CD14-positive monocyte (primary cell): ENCODE results near the gene HINFP. TPM values are rescaled to one million over a fixed set of nuclear protein-coding genes. Genes with fewer than 3 reads are reported as not detected.

ENCODE experiments used
- DNase-seq, 3 donors: peaks; one replicate each; pipeline ENCODE4 v3.0.0-alpha.2; 2011 to 2022
- H2AFZ ChIP-seq: 2 replicates; pipeline ENCODE4 v1.6.0; 2012; ENCODE audit warnings: mild to moderate bottlenecking, low read depth, low read length, inconsistent platforms; ENCODE audit not compliant: insufficient read depth, poor library complexity, severe bottlenecking
- H3K27ac ChIP-seq, 2 donors: 1 replicate in 1 of 2; 2 replicates in 1 of 2; pipeline ENCODE4 v1.5.1; 2012 to 2013; ENCODE audit warnings: low read length in 2 of 2, control low read depth in 1 of 2, inconsistent platforms in 1 of 2, low read depth in 1 of 2, mild to moderate bottlenecking in 1 of 2
- H3K27me3 ChIP-seq, 2 donors: one replicate each; pipeline versions ENCODE4 v1.6.0 to v1.6.1; 2011 to 2013; ENCODE audit warnings: low read length in 2 of 2; ENCODE audit not compliant: control insufficient read depth in 2 of 2, insufficient read depth in 2 of 2
- H3K36me3 ChIP-seq, 2 donors: replicated peaks in 1 of 2; 1 replicate in 1 of 2; 2 replicates in 1 of 2; pipeline versions ENCODE4 v1.5.1 to v1.6.1; 2012 to 2013; ENCODE audit warnings: low read length in 2 of 2, control low read depth in 1 of 2, inconsistent platforms in 1 of 2, mild to moderate bottlenecking in 1 of 2; ENCODE audit not compliant: insufficient read depth in 2 of 2, control insufficient read depth in 1 of 2
- H3K4me1 ChIP-seq, 2 donors: 1 replicate in 1 of 2; 2 replicates in 1 of 2; pipeline versions ENCODE4 v1.5.1 to v1.6.1; 2012 to 2013; ENCODE audit warnings: low read length in 2 of 2, control low read depth in 1 of 2, inconsistent platforms in 1 of 2, mild to moderate bottlenecking in 1 of 2, moderate library complexity in 1 of 2; ENCODE audit not compliant: insufficient read depth in 2 of 2, control insufficient read depth in 1 of 2
- H3K4me2 ChIP-seq: replicated peaks from 2 replicates; pipeline ENCODE3; 2012; ENCODE audit warnings: low read length, moderate library complexity, mild to moderate bottlenecking; ENCODE audit not compliant: poor library complexity, severe bottlenecking; ENCODE audit errors: extremely low read depth
- H3K4me3 ChIP-seq, 3 experiments: fragments of 200-600 bp in 1 of 3; sonication (generic) in 1 of 3; replicated peaks in 1 of 3; 1 replicate in 2 of 3; 2 replicates in 1 of 3; pipeline ENCODE4 v1.5.1; 2011 to 2013; ENCODE audit warnings: low read length in 3 of 3, mild to moderate bottlenecking in 3 of 3, control low read depth in 2 of 3, low read depth in 2 of 3, inconsistent platforms in 1 of 3, moderate library complexity in 1 of 3
- H3K79me2 ChIP-seq: 2 replicates; pipeline ENCODE4 v1.6.0; 2012; ENCODE audit warnings: mild to moderate bottlenecking, control low read depth, inconsistent platforms, low read length, moderate library complexity; ENCODE audit not compliant: insufficient read depth
- H3K9ac ChIP-seq: 2 replicates; pipeline ENCODE4 v1.6.0; 2017; ENCODE audit warnings: low read length, mild to moderate bottlenecking; ENCODE audit not compliant: insufficient read depth, poor library complexity, severe bottlenecking
- H3K9me3 ChIP-seq, 2 donors: replicated peaks in 1 of 2; 1 replicate in 1 of 2; 2 replicates in 1 of 2; pipeline versions ENCODE4 v1.5.1 to v1.6.1; 2012 to 2013; ENCODE audit warnings: low read length in 2 of 2, control low read depth in 1 of 2; ENCODE audit not compliant: control insufficient read depth in 1 of 2, insufficient read depth in 1 of 2
- H4K20me1 ChIP-seq: 2 replicates; pipeline ENCODE4 v1.6.0; 2012; ENCODE audit warnings: mild to moderate bottlenecking, low read length, control low read depth, moderate library complexity; ENCODE audit not compliant: insufficient read depth
- H3K27ac Mint-ChIP-seq, 7 donors: one replicate each; pipeline ENCODE4 v1.8.0; 2020; ENCODE audit warnings: mild to moderate bottlenecking in 7 of 7, mixed read lengths in 7 of 7, moderate library complexity in 6 of 7, inconsistent platforms in 2 of 7
- H3K27me3 Mint-ChIP-seq, 3 donors: one replicate each; pipeline ENCODE4 v1.8.0; 2021 to 2022; ENCODE audit warnings: low read depth in 3 of 3, mild to moderate bottlenecking in 3 of 3, mixed read lengths in 3 of 3, moderate library complexity in 3 of 3, inconsistent platforms in 1 of 3
- H3K36me3 Mint-ChIP-seq, 2 donors: one replicate each; pipeline ENCODE4 v1.8.0; 2020; ENCODE audit warnings: mixed read lengths in 2 of 2, inconsistent platforms in 1 of 2, mild to moderate bottlenecking in 1 of 2
- H3K4me1 Mint-ChIP-seq: one replicate; pipeline ENCODE4 v1.8.0; 2020; ENCODE audit warnings: mild to moderate bottlenecking, mixed read lengths
- H3K4me3 Mint-ChIP-seq, 2 donors: one replicate each; pipeline ENCODE4 v1.8.0; 2020; ENCODE audit warnings: mild to moderate bottlenecking in 2 of 2, mixed read lengths in 2 of 2, moderate library complexity in 1 of 2
- H3K9me3 Mint-ChIP-seq, 7 donors: one replicate each; pipeline ENCODE4 v1.8.0; 2020 to 2022; ENCODE audit warnings: mixed read lengths in 7 of 7, mild to moderate bottlenecking in 6 of 7, moderate library complexity in 6 of 7, inconsistent platforms in 2 of 7
- WGBS: methylation state at CpG from one replicate; pipeline ENCODE4 v1.1.5; 2013; ENCODE audit warnings: missing lambda C conversion rate; ENCODE audit not compliant: insufficient coverage; 5-methylcytosine and 5-hydroxymethylcytosine counted together
- intact Hi-C, 2 donors: fragments of 100-400 bp; cut with micrococcal nuclease; formaldehyde crosslinking; loops; one replicate each; pipeline versions ENCODE4 v1.15.0 to v1.15.1; 2023
- polyA plus RNA-seq, 3 donors: library from polyadenylated mRNA; depleted of rRNA in 1 of 3; unstranded in 2 of 3; stranded (reverse) in 1 of 3; fragments of 300-500 nt in 2 of 3; fragments of >200 nt in 1 of 3; fragmentation: Illumina TruSeq in 2 of 3; gene quantifications; 1 replicate in 2 of 3; 2 replicates in 1 of 3; pipeline ENCODE4 v1.2.3, GENCODE V29; 2012 to 2021
- TF ChIP-seq, protein P1 (sequence below): fragments of 200-600 bp; IDR thresholded peaks from one replicate; pipeline ENCODE4 v1.8.0; 2022; ENCODE audit warnings: antibody characterized with exemption, mild to moderate bottlenecking

Gene HINFP
- polyA plus RNA-seq, 3 donors = 8.0 to 43.0 (median 8.6) TPM

DNA sequence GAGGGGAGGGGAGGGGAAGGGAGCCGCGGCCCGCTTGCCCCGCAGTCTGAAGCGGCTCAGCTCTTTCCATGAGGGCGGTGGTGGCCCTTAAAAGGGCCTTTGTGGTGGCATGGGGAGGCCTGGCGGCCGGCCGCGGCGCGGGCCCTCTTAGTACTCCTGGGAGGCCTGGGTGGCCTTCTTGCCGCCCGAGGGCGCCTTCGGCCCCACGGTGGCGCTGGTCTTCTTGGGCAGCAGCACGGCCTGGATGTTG is 26.6 kb upstream of the HINFP start:
- TF ChIP-seq, protein P1, sequence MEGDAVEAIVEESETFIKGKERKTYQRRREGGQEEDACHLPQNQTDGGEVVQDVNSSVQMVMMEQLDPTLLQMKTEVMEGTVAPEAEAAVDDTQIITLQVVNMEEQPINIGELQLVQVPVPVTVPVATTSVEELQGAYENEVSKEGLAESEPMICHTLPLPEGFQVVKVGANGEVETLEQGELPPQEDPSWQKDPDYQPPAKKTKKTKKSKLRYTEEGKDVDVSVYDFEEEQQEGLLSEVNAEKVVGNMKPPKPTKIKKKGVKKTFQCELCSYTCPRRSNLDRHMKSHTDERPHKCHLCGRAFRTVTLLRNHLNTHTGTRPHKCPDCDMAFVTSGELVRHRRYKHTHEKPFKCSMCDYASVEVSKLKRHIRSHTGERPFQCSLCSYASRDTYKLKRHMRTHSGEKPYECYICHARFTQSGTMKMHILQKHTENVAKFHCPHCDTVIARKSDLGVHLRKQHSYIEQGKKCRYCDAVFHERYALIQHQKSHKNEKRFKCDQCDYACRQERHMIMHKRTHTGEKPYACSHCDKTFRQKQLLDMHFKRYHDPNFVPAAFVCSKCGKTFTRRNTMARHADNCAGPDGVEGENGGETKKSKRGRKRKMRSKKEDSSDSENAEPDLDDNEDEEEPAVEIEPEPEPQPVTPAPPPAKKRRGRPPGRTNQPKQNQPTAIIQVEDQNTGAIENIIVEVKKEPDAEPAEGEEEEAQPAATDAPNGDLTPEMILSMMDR = peak; percentile 74
- H3K27me3 ChIP-seq = no peaks in the 10 kb centered on the region
- DNase-seq = peak; percentile 80 to 86 (median 84)
- H2AFZ ChIP-seq = peak overlapping the region; percentile 82
- intact Hi-C loops = loop anchor here (2.0 to 10.0 kb wide), 2 partner anchors 38 to 100 kb away; partner anchors contain the start of gene HYOU1 (in 1 of the 2)
- peaks cover 38 to 49% of the 10 kb centered on the region in 2 donors for H3K4me1 ChIP-seq
- Mint-ChIP-seq H3K27me3 (peaks cover 0 to 1% (median 0%) of the 10 kb centered on the region in 3 donors), H3K36me3 (peaks cover 32 to 37% of the 10 kb centered on the region in 2 donors), H3K9me3 (no peaks in the 10 kb centered on the region), H3K27ac (peak overlapping the region; percentile 84 to 92 (median 91)), H3K4me1 (peaks cover 47% of the 10 kb centered on the region), H3K4me3 (peak overlapping the region; percentile 87 to 91)
- peak overlapping the region; percentile 60 to 81 for H3K27ac ChIP-seq
- H3K79me2 ChIP-seq = peaks cover 62% of the 10 kb centered on the region
- WGBS = under 1% methylated on average over 19 of the region's 19 CpGs
- H3K4me2 ChIP-seq = peak overlapping the region; percentile 96
- peak overlapping the region; percentile 59 to 92 (median 72) for H3K4me3 ChIP-seq
- peak overlapping the region; percentile 81 for H3K9ac ChIP-seq
- H4K20me1 ChIP-seq = peaks cover 9% of the 10 kb centered on the region
- H3K36me3 ChIP-seq = peaks cover 18 to 34% of the 10 kb centered on the region in 2 donors
- no peaks in the 10 kb centered on the region for H3K9me3 ChIP-seq

DNA sequence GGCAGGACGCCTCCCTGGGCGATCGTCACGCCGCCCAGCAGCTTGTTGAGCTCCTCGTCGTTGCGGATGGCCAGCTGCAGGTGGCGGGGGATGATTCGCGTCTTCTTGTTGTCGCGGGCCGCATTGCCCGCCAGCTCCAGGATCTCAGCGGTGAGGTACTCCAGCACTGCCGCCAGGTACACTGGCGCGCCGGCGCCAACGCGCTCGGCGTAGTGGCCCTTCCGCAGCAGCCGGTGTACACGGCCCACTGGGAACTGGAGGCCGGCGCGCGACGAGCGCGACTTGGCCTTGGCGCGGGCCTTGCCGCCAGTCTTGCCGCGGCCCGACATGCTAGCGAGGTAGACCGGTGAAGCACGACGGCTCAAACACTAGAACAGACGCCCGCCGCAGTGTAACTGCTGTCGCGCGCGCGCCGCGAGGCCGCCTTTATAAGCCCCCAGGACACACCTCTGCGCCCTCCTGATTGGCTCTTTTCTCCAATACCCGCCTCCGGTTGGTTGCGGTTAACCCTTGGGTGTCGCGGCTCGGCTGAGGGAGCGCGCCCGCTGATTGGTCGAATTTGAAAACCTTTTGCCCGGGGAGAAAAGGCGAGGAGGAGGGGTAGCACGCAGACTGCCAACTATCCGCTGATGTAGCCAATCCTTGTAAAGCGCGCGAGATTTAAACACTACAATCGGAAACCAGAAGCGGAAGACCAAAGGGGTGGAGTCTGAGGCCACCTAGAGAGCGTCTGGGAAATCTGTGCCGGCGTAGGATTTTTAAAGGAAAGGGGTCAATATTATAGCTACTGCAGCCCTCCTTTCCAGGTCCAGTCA is 26.1 kb upstream of the HINFP start:
- Histone ChIP-seq H3K4me1 (peaks cover 41 to 50% of the 10 kb centered on the region in 2 donors), H3K27ac (peak overlapping the region; percentile 60 to 81), H3K4me3 (peak overlapping the region; percentile 59 to 92 (median 72)), H3K79me2 (peaks cover 62% of the 10 kb centered on the region), H3K27me3 (no peaks in the 10 kb centered on the region), H4K20me1 (peaks cover 15% of the 10 kb centered on the region), H3K9ac (peak overlapping the region; percentile 81), H3K36me3 (peaks cover 18 to 34% of the 10 kb centered on the region in 2 donors), H3K9me3 (no peaks in the 10 kb centered on the region), H3K4me2 (peak overlapping the region; percentile 96), H2AFZ (peak overlapping the region; percentile 82)
- Mint-ChIP-seq H3K27ac (peak overlapping the region; percentile 84 to 92 (median 91)), H3K4me1 (peaks cover 47% of the 10 kb centered on the region), H3K36me3 (peaks cover 29 to 37% of the 10 kb centered on the region in 2 donors), H3K9me3 (peaks cover 0 to under 1% (median 0%) of the 10 kb centered on the region in 7 donors), H3K27me3 (peaks cover 0 to 1% (median 0%) of the 10 kb centered on the region in 3 donors), H3K4me3 (peak overlapping the region; percentile 87 to 91)
- intact Hi-C loops = loop anchor here (2.0 to 10.0 kb wide), 2 partner anchors 38 to 100 kb away; partner anchors contain the start of gene HYOU1 (in 1 of the 2)
- DNase-seq = peak; percentile 99 to 100 (median 99)
- TF ChIP-seq, protein P1 = peak; percentile 42
- WGBS = 0% methylated on average over 72 of the region's 79 CpGs
